ENCODE results near the gene CYB561A3. TPM values are rescaled to one million over a fixed set of nuclear protein-coding genes. Genes with fewer than 3 reads are reported as not detected.

The CYB561A3 gene
- total and polyA plus RNA-seq, 2 donors (not counting 1 experiment from before 2014, with no cell fraction given): 248 to 756 TPM

GRCh38 chr11:61305417-61305816, 56.3 kb downstream of the CYB561A3 start:
- WGBS (ENCODE audit: insufficient coverage): 97% methylated on average over 7 of the region's 7 CpGs
- no peaks in the 10 kb centered on the region for H3K79me2 ChIP-seq (ENCODE audit: control insufficient read depth, insufficient read depth, low read length)
- no peaks in the 10 kb centered on the region for H3K4me1 Mint-ChIP-seq
- H3K27me3 ChIP-seq (replicated peaks in 1 of 4; ENCODE audit: control extremely low read depth in 1 of 4, control insufficient read depth in 3 of 4, insufficient read depth in 4 of 4, low read length in 3 of 4): no peaks in the 10 kb centered on the region
- intact Hi-C loops (cut with micrococcal nuclease): no loop called here
- ATAC-seq (ENCODE audit: low read depth) (no peak), DNase-seq (no peak)
- POLR2A ChIA-PET: no interaction called here
- TF ChIP-seq EZH2 (IDR thresholded peaks at IDR 0.05; ENCODE audit: borderline replicate concordance, insufficient read depth, low read depth, low read length, poor library complexity, severe bottlenecking): no peak
- TF ChIP-seq, protein P1, sequence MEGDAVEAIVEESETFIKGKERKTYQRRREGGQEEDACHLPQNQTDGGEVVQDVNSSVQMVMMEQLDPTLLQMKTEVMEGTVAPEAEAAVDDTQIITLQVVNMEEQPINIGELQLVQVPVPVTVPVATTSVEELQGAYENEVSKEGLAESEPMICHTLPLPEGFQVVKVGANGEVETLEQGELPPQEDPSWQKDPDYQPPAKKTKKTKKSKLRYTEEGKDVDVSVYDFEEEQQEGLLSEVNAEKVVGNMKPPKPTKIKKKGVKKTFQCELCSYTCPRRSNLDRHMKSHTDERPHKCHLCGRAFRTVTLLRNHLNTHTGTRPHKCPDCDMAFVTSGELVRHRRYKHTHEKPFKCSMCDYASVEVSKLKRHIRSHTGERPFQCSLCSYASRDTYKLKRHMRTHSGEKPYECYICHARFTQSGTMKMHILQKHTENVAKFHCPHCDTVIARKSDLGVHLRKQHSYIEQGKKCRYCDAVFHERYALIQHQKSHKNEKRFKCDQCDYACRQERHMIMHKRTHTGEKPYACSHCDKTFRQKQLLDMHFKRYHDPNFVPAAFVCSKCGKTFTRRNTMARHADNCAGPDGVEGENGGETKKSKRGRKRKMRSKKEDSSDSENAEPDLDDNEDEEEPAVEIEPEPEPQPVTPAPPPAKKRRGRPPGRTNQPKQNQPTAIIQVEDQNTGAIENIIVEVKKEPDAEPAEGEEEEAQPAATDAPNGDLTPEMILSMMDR (IDR thresholded peaks at IDR 0.05): no peak
- H4K20me1 ChIP-seq (ENCODE audit: control insufficient read depth, insufficient read depth, low read length, poor library complexity, severe bottlenecking): peaks cover under 1% of the 10 kb centered on the region
- H3K9ac ChIP-seq (ENCODE audit: low read length): no peak overlapping the region
- H2AFZ ChIP-seq (ENCODE audit: insufficient read depth, low read depth, low read length, poor library complexity, severe bottlenecking): no peak overlapping the region
- no peak overlapping the region for H3K27ac ChIP-seq (ENCODE audit: low read length in 2 of 2)
- no peaks in the 10 kb centered on the region for H3K27me3 Mint-ChIP-seq
- peaks cover 4 to 91% of the 10 kb centered on the region in 2 experiments for H3K36me3 ChIP-seq (replicated peaks in 1 of 2; ENCODE audit: control extremely low read depth in 1 of 2, control insufficient read depth in 1 of 2, extremely low read depth in 1 of 2, insufficient read depth in 2 of 2, low read length in 1 of 2)
- no peak overlapping the region for H3K27ac Mint-ChIP-seq
- H3K4me3 ChIP-seq (ENCODE audit: control extremely low read depth in 1 of 5, extremely low read depth in 1 of 5, insufficient read depth in 1 of 5, low read depth in 2 of 5, low read length in 4 of 5): no peak overlapping the region
- H3K4me3 Mint-ChIP-seq: no peak overlapping the region
- no peak overlapping the region for H3K4me2 ChIP-seq (replicated peaks; ENCODE audit: low read depth, low read length, poor library complexity, severe bottlenecking)
- no peaks in the 10 kb centered on the region for H3K4me1 ChIP-seq (ENCODE audit: control insufficient read depth in 2 of 2, insufficient read depth in 2 of 2, low read length in 2 of 2)
- H3K9me3 Mint-ChIP-seq (ENCODE audit: insufficient read depth): no peaks in the 10 kb centered on the region
- CTCF ChIA-PET: no interaction called here
- no peaks in the 10 kb centered on the region for H3K9me3 ChIP-seq (ENCODE audit: control extremely low read depth in 1 of 3, control insufficient read depth in 2 of 3, insufficient read depth in 1 of 3, low read length in 2 of 3)

DNA sequence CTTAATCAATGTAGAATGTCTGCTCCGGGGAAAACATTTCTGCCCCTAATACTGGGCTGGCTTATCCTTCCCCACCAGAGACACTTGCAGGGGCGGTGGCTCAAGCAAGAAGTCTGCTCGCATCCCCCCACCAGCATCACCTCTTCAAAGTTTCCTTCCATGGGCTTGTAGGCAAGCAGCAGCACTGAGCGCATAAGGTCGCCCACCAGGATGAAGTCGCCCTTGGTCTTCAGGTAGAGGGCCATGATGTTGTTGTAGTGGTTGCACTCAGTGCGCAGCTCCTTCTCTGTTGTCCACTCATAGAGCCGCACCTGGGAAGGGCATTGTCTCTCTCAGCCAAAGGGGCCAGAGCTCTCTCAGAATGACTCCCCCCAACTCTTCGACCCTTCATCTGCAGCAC, 58.0 kb downstream of the CYB561A3 start:
- H3K9me3 ChIP-seq (ENCODE audit: control extremely low read depth in 1 of 3, control insufficient read depth in 2 of 3, insufficient read depth in 1 of 3, low read length in 2 of 3): no peaks in the 10 kb centered on the region
- Mint-ChIP-seq H3K9me3 (ENCODE audit: insufficient read depth) (no peaks in the 10 kb centered on the region), H3K27ac (no peak overlapping the region), H3K4me3 (no peak overlapping the region), H3K27me3 (no peaks in the 10 kb centered on the region), H3K4me1 (no peaks in the 10 kb centered on the region)
- H3K36me3 ChIP-seq (replicated peaks in 1 of 2; ENCODE audit: control extremely low read depth in 1 of 2, control insufficient read depth in 1 of 2, extremely low read depth in 1 of 2, insufficient read depth in 2 of 2, low read length in 1 of 2): peaks cover 0 to 87% of the 10 kb centered on the region in 2 experiments
- ChIA-PET CTCF (no interaction called here), POLR2A (interaction anchor here (0.6 kb wide), 1 partner anchor 23 kb away, joined by 6 read pairs; no protein-coding TSS in a partner anchor)
- no peaks in the 10 kb centered on the region for H3K4me1 ChIP-seq (ENCODE audit: control insufficient read depth in 2 of 2, insufficient read depth in 2 of 2, low read length in 2 of 2)
- 97% methylated on average over 3 of the region's 9 CpGs for WGBS (ENCODE audit: insufficient coverage)
- no peaks in the 10 kb centered on the region for H4K20me1 ChIP-seq (ENCODE audit: control insufficient read depth, insufficient read depth, low read length, poor library complexity, severe bottlenecking)
- DNase-seq (no peak), ATAC-seq (ENCODE audit: low read depth) (no peak)
- no peak overlapping the region for H2AFZ ChIP-seq (ENCODE audit: insufficient read depth, low read depth, low read length, poor library complexity, severe bottlenecking)
- no peak overlapping the region for H3K27ac ChIP-seq (ENCODE audit: low read length in 2 of 2)
- no peak overlapping the region for H3K4me2 ChIP-seq (replicated peaks; ENCODE audit: low read depth, low read length, poor library complexity, severe bottlenecking)
- no peaks in the 10 kb centered on the region for H3K79me2 ChIP-seq (ENCODE audit: control insufficient read depth, insufficient read depth, low read length)
- no peak overlapping the region for H3K9ac ChIP-seq (ENCODE audit: low read length)
- H3K27me3 ChIP-seq (replicated peaks in 1 of 4; ENCODE audit: control extremely low read depth in 1 of 4, control insufficient read depth in 3 of 4, insufficient read depth in 4 of 4, low read length in 3 of 4): no peaks in the 10 kb centered on the region
- no peak overlapping the region for H3K4me3 ChIP-seq (ENCODE audit: control extremely low read depth in 1 of 5, extremely low read depth in 1 of 5, insufficient read depth in 1 of 5, low read depth in 2 of 5, low read length in 4 of 5)
- TF ChIP-seq, protein P1 (IDR thresholded peaks at IDR 0.05): no peak
- TF ChIP-seq EZH2 (IDR thresholded peaks at IDR 0.05; ENCODE audit: borderline replicate concordance, insufficient read depth, low read depth, low read length, poor library complexity, severe bottlenecking): no peak
- intact Hi-C loops (cut with micrococcal nuclease): no loop called here

Data from B cell (primary cell).